Amygdala (tissue), 56 donors: ENCODE measurements around the gene SFXN5.

Experiments
- DNase-seq, 56 donors: peaks; one replicate each; lab custom pipeline; 2025; lab: John Stamatoyannopoulos, UW

Gene SFXN5

DNA sequence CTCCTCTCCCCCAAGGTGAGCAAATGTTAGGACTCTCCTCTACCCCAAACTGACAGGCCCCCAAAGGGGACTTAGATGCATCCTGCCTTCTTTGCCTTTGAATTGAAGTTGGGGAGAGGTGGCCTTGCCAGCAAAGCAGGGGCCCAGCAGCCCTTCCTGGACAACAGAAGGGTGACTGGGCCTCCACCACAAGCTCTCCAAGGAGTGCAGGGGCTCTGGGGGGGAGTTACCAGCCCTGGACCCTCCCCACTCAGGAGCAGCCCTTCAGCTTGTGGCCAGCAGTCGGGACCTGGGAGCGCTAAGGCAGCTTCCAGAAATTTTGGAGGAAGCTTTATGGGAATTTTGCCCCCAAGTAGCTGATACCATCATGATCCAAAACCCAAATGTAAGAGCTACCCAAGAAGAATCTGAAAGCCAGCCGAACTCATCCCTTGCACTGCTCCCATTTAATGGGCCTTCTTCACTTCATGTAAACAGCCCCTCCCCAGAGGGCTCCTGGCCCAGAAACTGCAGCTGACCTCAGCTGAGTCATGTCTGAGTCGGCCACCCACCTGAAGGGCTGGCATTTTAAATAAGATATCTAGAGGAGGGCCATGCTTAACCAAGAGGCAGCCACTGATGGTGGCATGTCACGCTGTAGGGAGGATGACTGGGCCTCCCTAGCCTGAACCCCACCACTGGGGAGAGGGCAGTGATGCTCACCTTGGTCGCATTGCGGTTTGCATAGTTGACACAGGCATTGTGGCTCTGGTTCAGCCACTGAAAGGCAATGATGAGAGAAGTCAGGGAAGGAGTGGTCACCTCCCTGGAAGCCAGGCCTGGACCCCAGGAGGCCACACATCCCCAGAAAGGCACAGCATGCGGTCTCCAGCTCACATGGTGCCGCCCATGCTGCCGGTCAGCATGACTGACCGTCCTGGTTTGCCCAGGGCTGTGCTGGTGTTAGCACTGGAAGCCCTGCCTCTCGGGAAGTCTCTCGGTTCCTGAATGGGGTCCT, 71.5 kb downstream of the SFXN5 start:
- no peak for DNase-seq

GRCh38 chr2:72998724-72999123, 72.8 kb downstream of the SFXN5 start:
- DNase-seq, result no peak

DNA sequence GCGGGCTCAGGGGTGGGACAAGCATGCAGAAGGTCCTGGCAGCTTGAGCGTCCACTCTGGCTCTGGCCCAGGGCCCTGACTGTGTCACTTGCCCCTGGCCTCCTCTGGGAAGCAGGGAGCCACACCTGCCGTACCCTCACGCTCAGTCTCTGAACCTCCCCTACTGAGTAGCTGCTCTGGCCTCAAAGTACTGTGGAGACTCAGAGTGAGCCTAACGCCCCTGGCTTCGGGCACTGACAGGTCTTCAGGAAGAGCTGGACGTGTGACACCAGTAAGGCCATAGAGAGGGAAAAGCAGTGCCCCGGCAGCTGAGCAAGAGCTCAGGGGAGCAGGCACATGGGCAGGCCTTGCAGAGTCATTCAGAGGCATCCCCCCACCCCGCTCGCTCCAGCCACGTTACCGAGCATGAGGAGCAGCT, 73.3 kb downstream of the SFXN5 start:
- no peak for DNase-seq

DNA sequence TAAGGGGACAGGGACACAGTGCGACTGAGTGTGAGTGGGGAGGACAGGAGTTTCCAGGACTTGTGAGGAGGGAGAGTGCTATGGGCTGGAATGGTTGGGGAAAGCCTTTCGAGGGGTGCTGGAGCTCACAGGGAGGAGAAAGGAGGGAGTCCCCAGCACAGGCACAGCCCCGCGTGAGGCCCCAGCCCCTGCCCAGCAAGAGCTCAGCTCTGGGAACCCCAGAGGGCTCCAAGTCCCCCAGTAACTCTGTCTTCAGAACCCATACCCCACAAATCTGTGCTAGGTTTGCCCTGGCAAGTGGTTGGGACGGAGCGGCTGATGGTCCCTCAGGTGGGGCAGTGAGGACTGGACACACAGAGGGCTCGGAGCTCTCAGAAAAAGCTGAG, 75.4 kb downstream of the SFXN5 start:
- no peak for DNase-seq

GRCh38 chr2:72995430-72996116, 75.9 kb downstream of the SFXN5 start:
- no peak for DNase-seq

- no peak for DNase-seq
These were observed 76.5 kb downstream of the SFXN5 start for GRCh38 chr2:72994991-72995380.

- DNase-seq, result no peak
These were observed 77.1 kb downstream of the SFXN5 start for GRCh38 chr2:72994282-72994990.

DNA sequence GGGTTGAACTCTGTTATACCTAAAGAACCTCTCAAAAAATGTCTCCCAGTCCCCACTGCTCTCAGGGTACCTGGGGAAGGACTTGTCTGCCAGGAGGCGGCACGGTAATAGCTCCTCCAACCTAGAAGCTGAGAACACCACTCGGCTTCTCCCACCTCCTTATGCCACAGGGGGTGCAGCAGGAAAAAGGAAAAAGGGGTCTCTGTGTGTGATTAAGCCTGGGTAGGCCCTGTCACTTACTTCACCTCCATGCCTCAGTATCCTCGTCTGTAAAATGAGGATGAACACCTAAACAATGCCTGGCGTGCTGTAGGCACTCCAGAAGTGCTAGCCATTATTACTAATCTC, 77.6 kb downstream of the SFXN5 start:
- DNase-seq, result no peak

GRCh38 chr2:72993147-72993932, 78.2 kb downstream of the SFXN5 start:
- peak in 3 of 56 donors; percentile 19 to 39 (median 21) for DNase-seq

- no peak for DNase-seq
These were observed 78.8 kb downstream of the SFXN5 start for GRCh38 chr2:72992734-72993102.

- DNase-seq, result no peak
These were observed 79.4 kb downstream of the SFXN5 start for GRCh38 chr2:72991980-72992733.

GRCh38 chr2:72991439-72991725, 80.1 kb downstream of the SFXN5 start:
- no peak for DNase-seq

DNA sequence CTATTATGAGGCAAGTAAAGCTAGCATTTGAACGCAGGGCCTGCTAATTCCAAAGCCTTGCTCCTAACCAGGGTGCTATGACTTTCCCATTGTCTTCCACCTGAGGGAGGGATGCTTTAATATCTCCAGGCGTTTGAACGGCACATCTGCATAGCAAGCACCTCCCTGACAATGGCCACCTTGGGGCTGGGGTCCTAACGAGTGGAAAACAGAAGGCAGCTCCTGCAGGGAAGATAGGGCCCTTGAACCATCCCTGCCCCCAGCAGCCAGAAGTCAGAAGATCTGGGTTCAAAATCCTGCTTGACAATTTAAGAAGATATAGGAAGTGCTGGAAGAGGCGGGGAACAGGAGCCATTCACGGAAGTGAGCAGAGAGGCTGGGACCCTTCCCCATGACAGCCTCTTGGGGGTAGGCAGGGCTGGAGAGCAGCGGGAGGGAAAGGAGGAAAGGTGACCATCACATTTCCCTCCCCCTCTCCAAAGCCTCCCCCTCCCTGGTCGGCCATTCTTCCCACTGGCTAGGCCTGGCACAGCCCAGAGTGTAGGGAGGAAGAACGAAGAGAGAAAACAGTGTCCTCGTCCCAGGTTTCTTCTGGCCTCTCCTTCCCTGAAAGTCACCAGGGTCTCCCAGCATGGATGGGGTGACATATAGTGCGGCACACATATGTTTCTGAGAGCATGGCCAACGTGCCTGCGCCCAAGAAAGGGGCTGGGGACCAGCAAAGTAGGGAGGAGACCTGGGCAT, 80.6 kb downstream of the SFXN5 start:
- no peak for DNase-seq

GRCh38 chr2:72989770-72990556, 81.5 kb downstream of the SFXN5 start:
- peak in 18 of 56 donors; percentile 12 to 68 (median 46) for DNase-seq

DNA sequence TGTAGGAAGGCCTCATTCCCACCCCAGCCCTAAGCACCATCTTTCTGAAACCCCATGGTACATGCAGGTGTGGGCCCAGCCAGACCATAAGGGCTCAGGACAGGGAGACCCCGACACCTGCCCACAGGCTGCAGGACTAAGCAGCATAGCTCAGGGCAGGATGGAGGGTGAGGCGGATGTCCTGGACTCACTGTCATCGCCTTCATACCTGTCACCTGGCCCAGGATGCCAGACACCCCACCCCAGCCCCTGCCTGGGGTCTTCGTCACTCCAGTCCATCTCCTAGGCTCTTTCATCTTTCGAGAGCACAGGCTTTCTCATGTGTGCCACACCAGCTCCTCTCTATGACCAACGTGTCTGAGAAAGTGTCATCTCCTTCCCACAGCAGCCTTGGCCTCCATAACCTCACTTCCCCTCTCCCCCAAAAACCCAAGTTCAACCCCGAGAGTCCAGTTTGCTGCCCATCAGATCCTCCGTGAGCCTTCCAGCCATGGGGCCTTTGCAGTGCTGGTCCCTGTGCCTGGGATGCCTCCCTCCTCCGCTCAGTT, 82.7 kb downstream of the SFXN5 start:
- DNase-seq, result no peak

DNA sequence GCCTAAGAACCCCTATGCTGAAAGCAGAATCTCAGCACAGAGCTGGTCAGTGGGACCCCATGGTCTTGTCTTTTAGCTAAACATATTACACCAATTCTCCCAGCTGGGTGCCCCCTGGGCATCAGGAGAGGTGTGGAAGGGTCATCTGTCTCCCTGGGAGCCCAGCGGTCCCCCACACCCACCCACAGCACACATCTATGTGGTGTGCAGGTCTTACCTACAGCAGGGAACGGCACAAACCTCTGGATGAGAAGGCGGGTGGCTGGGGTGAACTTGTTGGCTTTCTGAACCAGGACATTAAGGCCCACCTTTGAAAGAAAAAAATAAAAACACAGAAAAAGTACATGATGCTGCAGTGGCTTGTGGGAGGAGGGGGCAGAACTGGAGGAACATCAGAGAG, 83.5 kb downstream of the SFXN5 start:
- DNase-seq, result no peak

- no peak for DNase-seq
These were observed 85.4 kb downstream of the SFXN5 start for GRCh38 chr2:72985891-72986683.
